ENCODE measurements around the gene TUFT1. TPM values are rescaled to one million over a fixed set of nuclear protein-coding genes. Genes with fewer than 3 reads are reported as not detected.

Gene TUFT1
- total RNA-seq, 2 donors from 2014 or later = 12.7 to 18.3 TPM

DNA sequence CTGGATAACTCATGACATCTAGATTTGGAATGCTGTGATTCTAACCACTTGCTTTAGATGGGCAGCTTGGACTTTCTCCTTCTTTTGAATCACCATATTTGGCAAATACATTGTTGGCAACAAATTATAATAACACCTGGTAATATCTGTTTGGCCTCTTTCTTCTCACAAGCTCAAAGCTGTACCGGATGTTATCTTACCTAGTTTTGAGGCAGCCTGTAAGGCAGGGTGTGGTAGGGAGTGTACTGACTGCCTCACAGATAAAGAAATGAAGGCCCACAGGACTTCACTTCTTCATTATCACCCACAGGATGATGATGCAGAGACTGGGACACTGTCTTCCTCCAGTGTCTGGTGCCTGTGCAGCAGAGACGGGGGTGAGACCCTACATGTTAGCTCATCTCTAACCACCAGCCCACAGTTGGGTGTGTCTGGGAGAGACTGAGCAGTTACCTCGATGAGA is 28.5 kb downstream of the TUFT1 start:
- no peak for DNase-seq
- Histone ChIP-seq H3K9me3 (ENCODE audit: control insufficient read depth, low read length) (no peaks in the 10 kb centered on the region), H3K4me1 (ENCODE audit: control insufficient read depth, insufficient read depth, low read length) (peaks cover 4% of the 10 kb centered on the region), H3K27ac (ENCODE audit: low read depth, low read length) (no peak overlapping the region), H3K27me3 (ENCODE audit: control insufficient read depth, insufficient read depth, low read length, poor library complexity, severe bottlenecking) (no peaks in the 10 kb centered on the region), H3K36me3 (ENCODE audit: control insufficient read depth, insufficient read depth, low read length) (peaks cover 60% of the 10 kb centered on the region), H3K9ac (ENCODE audit: extremely low read depth, low read length, poor library complexity, severe bottlenecking) (no peak overlapping the region), H3K4me3 (ENCODE audit: low read length) (no peak overlapping the region)
- Mint-ChIP-seq H3K27ac (no peak overlapping the region), H3K9me3 (no peaks in the 10 kb centered on the region), H3K36me3 (ENCODE audit: low read depth) (peaks cover 39% of the 10 kb centered on the region), H3K4me3 (no peak overlapping the region), H3K27me3 (ENCODE audit: insufficient read depth) (no peaks in the 10 kb centered on the region), H3K4me1 (peaks cover 10% of the 10 kb centered on the region)
- TF ChIP-seq CTCF (conservative IDR thresholded peaks at IDR 0.05) = no peak
- 92 to 100% methylated on average over 1 to 3 of the region's 3 CpGs for WGBS, 2 experiments (ENCODE audit: insufficient coverage in 1 of 2, insufficient read length in 1 of 2)

GRCh38 chr1:151570819-151571218 is 30.7 kb downstream of the TUFT1 start:
- no peak overlapping the region for H3K27ac Mint-ChIP-seq

GRCh38 chr1:151574575-151575529 is 34.7 kb downstream of the TUFT1 start:
- H3K4me3 Mint-ChIP-seq = no peak overlapping the region
- H3K36me3 ChIP-seq (ENCODE audit: control insufficient read depth, insufficient read depth, low read length) = peaks cover 78% of the 10 kb centered on the region
- TF ChIP-seq CTCF (conservative IDR thresholded peaks at IDR 0.05) = no peak
- DNase-seq = no peak
- H3K9me3 ChIP-seq (ENCODE audit: control insufficient read depth, low read length) = no peaks in the 10 kb centered on the region
- no peak overlapping the region for H3K27ac Mint-ChIP-seq
- H3K9ac ChIP-seq (ENCODE audit: extremely low read depth, low read length, poor library complexity, severe bottlenecking) = no peak overlapping the region
- no peak overlapping the region for H3K4me3 ChIP-seq (ENCODE audit: low read length)
- no peaks in the 10 kb centered on the region for H3K4me1 ChIP-seq (ENCODE audit: control insufficient read depth, insufficient read depth, low read length)
- H3K27ac ChIP-seq (ENCODE audit: low read depth, low read length) = no peak overlapping the region
- no peaks in the 10 kb centered on the region for H3K9me3 Mint-ChIP-seq
- H3K27me3 ChIP-seq (ENCODE audit: control insufficient read depth, insufficient read depth, low read length, poor library complexity, severe bottlenecking) = no peaks in the 10 kb centered on the region
- H3K36me3 Mint-ChIP-seq (ENCODE audit: low read depth) = peaks cover 37% of the 10 kb centered on the region
- H3K27me3 Mint-ChIP-seq (ENCODE audit: insufficient read depth) = no peaks in the 10 kb centered on the region
- 93 to 96% methylated on average over 8 to 12 of the region's 12 CpGs for WGBS, 2 experiments (ENCODE audit: insufficient coverage in 1 of 2, insufficient read length in 1 of 2)
- H3K4me1 Mint-ChIP-seq = peaks cover 7% of the 10 kb centered on the region

More at GRCh38 chr1:151570819-151571218, 30.7 kb downstream of the TUFT1 start:
- no peak overlapping the region for H3K4me3 ChIP-seq (ENCODE audit: low read length)
- no peak overlapping the region for H3K9ac ChIP-seq (ENCODE audit: extremely low read depth, low read length, poor library complexity, severe bottlenecking)
- Mint-ChIP-seq H3K9me3 (no peaks in the 10 kb centered on the region), H3K27me3 (ENCODE audit: insufficient read depth) (no peaks in the 10 kb centered on the region), H3K4me3 (no peak overlapping the region), H3K36me3 (ENCODE audit: low read depth) (peaks cover 43% of the 10 kb centered on the region), H3K4me1 (peaks cover 2% of the 10 kb centered on the region)
- H3K9me3 ChIP-seq (ENCODE audit: control insufficient read depth, low read length) = no peaks in the 10 kb centered on the region
- no peak overlapping the region for H3K27ac ChIP-seq (ENCODE audit: low read depth, low read length)
- H3K36me3 ChIP-seq (ENCODE audit: control insufficient read depth, insufficient read depth, low read length) = peaks cover 66% of the 10 kb centered on the region
- TF ChIP-seq CTCF (conservative IDR thresholded peaks at IDR 0.05) = no peak
- no peaks in the 10 kb centered on the region for H3K27me3 ChIP-seq (ENCODE audit: control insufficient read depth, insufficient read depth, low read length, poor library complexity, severe bottlenecking)
- no peak for DNase-seq
- 80 to 94% methylated on average over 1 of the region's 1 CpG for WGBS, 2 experiments (ENCODE audit: insufficient coverage in 1 of 2, insufficient read length in 1 of 2)
- no peaks in the 10 kb centered on the region for H3K4me1 ChIP-seq (ENCODE audit: control insufficient read depth, insufficient read depth, low read length)

Data from endodermal cell (in vitro differentiated cells).